GM12892 (cell line): ENCODE data around the gene TRIP4.

Experiments
- POLR2A ChIP-seq: IDR thresholded peaks from 2 replicates; pipeline ENCODE4 v1.6.1; 2011; ENCODE audit warnings: low read depth, low read length, control low read depth
- POLR2AphosphoS5 ChIP-seq: IDR thresholded peaks from 2 replicates; pipeline ENCODE4 v1.6.1; 2011; ENCODE audit warnings: low read depth, low read length, control low read depth

DNA sequence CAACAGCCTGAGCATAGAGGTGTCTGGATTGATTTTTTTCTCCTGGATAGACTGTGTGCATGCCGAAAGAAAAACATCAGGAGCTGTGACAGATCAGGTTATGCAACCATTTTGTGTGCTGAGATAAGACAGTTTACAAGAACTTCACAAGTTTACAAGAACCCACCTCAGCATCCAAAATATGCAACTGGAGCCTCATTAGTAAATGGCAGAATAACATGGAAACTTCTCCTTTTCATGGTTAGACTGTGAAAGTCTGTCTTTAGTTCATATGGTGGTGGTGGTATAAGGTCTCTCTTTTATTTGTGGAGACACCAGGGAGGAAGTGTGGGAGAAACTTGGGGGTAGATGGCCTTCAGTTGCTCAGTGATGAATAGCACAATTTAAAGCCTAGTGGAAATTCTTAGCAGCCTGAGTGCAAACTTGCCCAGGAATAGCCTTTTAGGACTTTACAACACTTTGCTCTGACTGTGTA lies 69.0 kb downstream of the TRIP4 start:
- TF ChIP-seq POLR2A (no peak), POLR2AphosphoS5 (no peak)
